ENCODE measurements around the gene MFSD2A.
"Not testable (repeated sequence)": the region's sequence is repeated elsewhere in the genome, so short reads cannot be mapped to it uniquely, and the experiment has no call there.

The MFSD2A gene

GRCh38 chr1:39954870-39955546 lies at the start of gene MFSD2A:
TSS of gene MFSD2A (plus strand) at chr1:39955145. CDS start at chr1:39955293, 148 bp downstream.
- DNase-seq, result peak; percentile 88 to 89

- no peak for DNase-seq
Observed at GRCh38 chr1:39905172-39905571, 49.8 kb upstream of the MFSD2A start.

GRCh38 chr1:39907528-39908453 lies 47.2 kb upstream of the MFSD2A start:
- peak in 1 of 2 donors; percentile 31 for DNase-seq

- DNase-seq, result no peak
Observed at GRCh38 chr1:39908534-39908933, 46.4 kb upstream of the MFSD2A start.

- DNase-seq, result no peak
Observed at GRCh38 chr1:39910263-39910662, 44.7 kb upstream of the MFSD2A start.

- DNase-seq, result not testable (repeated sequence)
Observed at GRCh38 chr1:39913136-39913535, 41.8 kb upstream of the MFSD2A start.

- no peak for DNase-seq
Observed at GRCh38 chr1:39915499-39916129, 39.3 kb upstream of the MFSD2A start.

GRCh38 chr1:39917825-39918224 lies 37.1 kb upstream of the MFSD2A start:
- no peak for DNase-seq

- peak; percentile 41 to 75 for DNase-seq
Observed at GRCh38 chr1:39919545-39919944, 35.4 kb upstream of the MFSD2A start.

- no peak for DNase-seq
Observed at GRCh38 chr1:39922251-39922688, 32.7 kb upstream of the MFSD2A start.

- peak in 1 of 2 donors; percentile 20 for DNase-seq
Observed at GRCh38 chr1:39925721-39926342, 29.1 kb upstream of the MFSD2A start.

GRCh38 chr1:39926343-39926793 lies 28.6 kb upstream of the MFSD2A start:
- peak in 1 of 2 donors; percentile 27 for DNase-seq

GRCh38 chr1:39926820-39927219 lies 28.1 kb upstream of the MFSD2A start:
- DNase-seq, result no peak

- no peak for DNase-seq
Observed at GRCh38 chr1:39927538-39927937, 27.4 kb upstream of the MFSD2A start.

GRCh38 chr1:39928809-39929587 lies 25.9 kb upstream of the MFSD2A start:
- no peak for DNase-seq

- peak in 1 of 2 donors; percentile 77 for DNase-seq
Observed at GRCh38 chr1:39933956-39934941, 20.7 kb upstream of the MFSD2A start.

GRCh38 chr1:39936724-39937491 lies 18.0 kb upstream of the MFSD2A start:
- DNase-seq, result peak in 1 of 2 donors; percentile 17

- DNase-seq, result no peak
Observed at GRCh38 chr1:39938856-39939255, 16.1 kb upstream of the MFSD2A start.

GRCh38 chr1:39940253-39940652 lies 14.7 kb upstream of the MFSD2A start:
- DNase-seq, result peak in 1 of 2 donors; percentile 32

All from CD4-positive, alpha-beta T cell treated with Interleukin-1 beta for 1 hour (primary cell).